Tibial nerve (tissue), 4 donors: ENCODE measurements around the gene TENM4. TPM values are rescaled to one million over a fixed set of nuclear protein-coding genes. Genes with fewer than 3 reads are reported as not detected.

Experiments used
- DNase-seq, 2 donors: peaks; one replicate each; pipeline ENCODE4 v3.0.0-alpha.2; 2019; ENCODE audit warnings: low spot score in 2 of 2
- H3K27ac ChIP-seq, 4 donors: fragments of 200-600 bp; sonication (generic) in 3 of 4; one replicate each; pipeline ENCODE4 v1.5.1; 2017 to 2019; ENCODE audit warnings: mild to moderate bottlenecking in 1 of 4
- H3K27me3 ChIP-seq, 2 donors: fragments of 200-600 bp; sonication (generic) in 1 of 2; one replicate each; pipeline versions ENCODE4 v1.5.1 to v1.6.0; 2017 to 2019
- H3K36me3 ChIP-seq, 3 donors: fragments of 200-600 bp; sonication (generic); one replicate each; pipeline ENCODE4 v1.5.1; 2018 to 2019
- H3K4me1 ChIP-seq, 4 donors: fragments of 200-600 bp; sonication (generic) in 3 of 4; one replicate each; pipeline ENCODE4 v1.5.1; 2017 to 2019
- H3K4me3 ChIP-seq, 4 donors: fragments of 200-600 bp; sonication (generic) in 3 of 4; one replicate each; pipeline ENCODE4 v1.5.1; 2017 to 2019; ENCODE audit warnings: mild to moderate bottlenecking in 1 of 4, moderate library complexity in 1 of 4
- H3K9me3 ChIP-seq, 4 donors: fragments of 200-600 bp; sonication (generic) in 3 of 4; one replicate each; pipeline ENCODE4 v1.5.1; 2017 to 2019
- EP300 ChIP-seq, 2 donors: sonication (generic); formaldehyde crosslinking; IDR thresholded peaks; one replicate each; pipeline ENCODE4 v1.6.1; 2017; ENCODE audit warnings: antibody characterized with exemption in 2 of 2, mild to moderate bottlenecking in 1 of 2
- POLR2A ChIP-seq, 2 donors: fragments of 450-650 bp; IDR thresholded peaks; one replicate each; pipeline ENCODE4 v1.6.1; 2017; ENCODE audit warnings: antibody characterized with exemption in 2 of 2, mild to moderate bottlenecking in 2 of 2, moderate library complexity in 2 of 2
- WGBS, 2 donors: methylation state at CpG; one replicate each; pipeline ENCODE4 v1.1.5; 2018; 5-methylcytosine and 5-hydroxymethylcytosine counted together
- total RNA-seq, 4 donors: library from RNA; depleted of rRNA; stranded (reverse); fragments of >200 nt; gene quantifications; one replicate each; pipeline ENCODE4 v1.1.0, GENCODE V29; 2016
- TF ChIP-seq, protein P1 (sequence below), 5 experiments: fragments of 200-600 bp in 3 of 5; fragments of 450-650 bp in 2 of 5; sonication (generic) in 3 of 5; IDR thresholded peaks; one replicate each; pipeline ENCODE4 v1.5.1; 2016 to 2019; ENCODE audit warnings: antibody characterized with exemption in 5 of 5, mild to moderate bottlenecking in 3 of 5, moderate library complexity in 2 of 5

TENM4 gene
- total RNA-seq, 4 donors from 2014 or later, result 15.3 to 36.3 (median 19.6) TPM

DNA sequence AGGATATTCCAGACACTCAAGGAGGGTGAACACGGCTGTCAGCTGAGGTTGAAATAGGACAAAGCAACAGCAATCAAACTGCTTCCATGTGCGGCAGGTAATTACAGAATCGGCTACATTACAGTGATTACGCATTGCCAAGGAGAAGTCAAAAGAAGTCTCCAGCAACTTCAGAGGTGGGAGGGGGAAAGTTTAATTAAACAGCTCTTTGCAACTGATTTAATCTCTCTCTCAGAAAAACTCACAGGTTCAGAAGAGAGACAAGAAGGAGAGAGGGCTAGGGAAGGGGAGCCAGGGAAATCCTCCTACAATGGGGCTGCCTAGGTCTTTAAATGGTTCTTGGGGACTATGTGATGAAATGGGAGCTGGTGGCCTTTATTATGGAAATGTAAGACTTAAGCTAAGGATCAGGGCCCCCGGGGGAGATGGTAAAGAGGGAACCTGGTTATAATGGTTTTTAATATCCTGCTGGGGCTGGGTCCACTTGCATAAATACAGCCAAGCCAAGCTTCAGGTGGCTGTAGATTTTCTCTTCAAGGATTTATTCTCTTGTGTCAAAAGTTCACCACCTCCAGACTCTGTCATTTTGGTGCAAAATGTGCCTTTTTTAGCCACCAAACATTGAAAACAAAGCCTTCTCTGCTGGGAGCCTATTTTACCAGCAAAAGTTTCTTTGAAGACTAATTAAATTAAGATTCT is 511.5 kb downstream of the TENM4 start:
- DNase-seq, result no peak
- no peaks in the 10 kb centered on the region for H3K4me1 ChIP-seq
- 61 to 63% methylated on average over 5 of the region's 5 CpGs for WGBS, 2 donors
- TF ChIP-seq, protein P1, sequence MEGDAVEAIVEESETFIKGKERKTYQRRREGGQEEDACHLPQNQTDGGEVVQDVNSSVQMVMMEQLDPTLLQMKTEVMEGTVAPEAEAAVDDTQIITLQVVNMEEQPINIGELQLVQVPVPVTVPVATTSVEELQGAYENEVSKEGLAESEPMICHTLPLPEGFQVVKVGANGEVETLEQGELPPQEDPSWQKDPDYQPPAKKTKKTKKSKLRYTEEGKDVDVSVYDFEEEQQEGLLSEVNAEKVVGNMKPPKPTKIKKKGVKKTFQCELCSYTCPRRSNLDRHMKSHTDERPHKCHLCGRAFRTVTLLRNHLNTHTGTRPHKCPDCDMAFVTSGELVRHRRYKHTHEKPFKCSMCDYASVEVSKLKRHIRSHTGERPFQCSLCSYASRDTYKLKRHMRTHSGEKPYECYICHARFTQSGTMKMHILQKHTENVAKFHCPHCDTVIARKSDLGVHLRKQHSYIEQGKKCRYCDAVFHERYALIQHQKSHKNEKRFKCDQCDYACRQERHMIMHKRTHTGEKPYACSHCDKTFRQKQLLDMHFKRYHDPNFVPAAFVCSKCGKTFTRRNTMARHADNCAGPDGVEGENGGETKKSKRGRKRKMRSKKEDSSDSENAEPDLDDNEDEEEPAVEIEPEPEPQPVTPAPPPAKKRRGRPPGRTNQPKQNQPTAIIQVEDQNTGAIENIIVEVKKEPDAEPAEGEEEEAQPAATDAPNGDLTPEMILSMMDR (IDR thresholded peaks at IDR 0.05), result no peak
- TF ChIP-seq EP300 (IDR thresholded peaks at IDR 0.05) (no peak), POLR2A (IDR thresholded peaks at IDR 0.05) (no peak)
- H3K4me3 ChIP-seq, result no peak overlapping the region
- H3K27me3 ChIP-seq, result no peaks in the 10 kb centered on the region
- H3K9me3 ChIP-seq, result no peaks in the 10 kb centered on the region
- H3K27ac ChIP-seq, result no peak overlapping the region
- H3K36me3 ChIP-seq, result no peaks in the 10 kb centered on the region

DNA sequence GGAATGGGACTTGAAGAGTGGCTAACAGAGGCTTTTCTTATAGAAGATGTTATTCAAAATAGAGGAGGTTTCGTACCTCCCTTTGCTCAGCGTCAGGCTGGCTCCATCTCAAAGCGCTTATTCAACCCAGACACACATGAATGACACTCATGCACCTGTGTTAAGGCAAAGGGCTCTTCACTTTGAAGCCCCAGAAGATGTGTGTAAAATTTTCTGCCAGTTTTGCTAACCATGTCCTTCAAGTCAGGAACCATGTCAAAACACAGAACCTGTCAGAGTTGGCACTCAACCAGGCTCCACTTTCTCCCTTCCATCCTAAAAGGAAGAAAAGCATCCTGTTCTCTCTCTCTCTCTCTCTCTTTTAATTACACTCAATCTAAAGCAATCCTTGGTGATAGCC is 513.3 kb downstream of the TENM4 start:
- H3K4me3 ChIP-seq, result no peak overlapping the region
- WGBS, 2 donors, result 73 to 85% methylated on average over 3 of the region's 3 CpGs

DNA sequence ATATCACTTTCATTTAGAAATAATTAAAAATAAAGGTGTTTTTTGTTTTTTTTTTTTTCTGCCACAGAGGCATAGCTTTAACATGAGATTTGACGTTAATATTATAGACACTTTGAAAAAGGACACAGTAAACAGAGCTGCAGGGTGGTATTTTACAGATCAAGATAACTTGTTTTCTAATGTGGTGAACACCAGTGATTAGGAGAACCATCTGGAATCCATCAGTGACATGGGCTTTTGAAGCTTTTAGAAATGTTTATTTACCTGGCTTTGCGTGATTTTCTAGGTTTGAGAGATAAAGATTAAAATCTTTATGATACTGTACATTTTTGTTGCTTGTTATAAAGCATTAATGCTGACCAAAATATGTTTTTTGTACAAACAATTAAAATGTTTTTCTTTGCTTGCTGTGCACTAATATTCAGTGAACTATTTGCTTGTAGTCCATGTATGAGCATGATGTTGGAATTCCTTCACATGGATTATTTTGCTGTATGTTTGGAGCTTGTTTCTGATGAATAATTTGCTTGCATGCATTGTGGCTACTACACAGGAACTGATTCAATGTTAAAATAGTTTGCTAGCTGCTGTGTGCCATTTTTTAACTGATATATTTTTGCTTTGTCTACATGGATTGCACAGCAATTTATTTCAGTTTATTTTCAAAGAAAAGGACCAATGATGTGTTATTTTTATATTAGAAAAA is 514.0 kb downstream of the TENM4 start:
- WGBS, 2 donors, result 61 to 72% methylated on average over 2 of the region's 2 CpGs
- no peaks in the 10 kb centered on the region for H3K4me1 ChIP-seq
- no peak for DNase-seq
- H3K9me3 ChIP-seq, result no peaks in the 10 kb centered on the region
- H3K36me3 ChIP-seq, result no peaks in the 10 kb centered on the region
- H3K27me3 ChIP-seq, result no peaks in the 10 kb centered on the region
- TF ChIP-seq, protein P1 (IDR thresholded peaks at IDR 0.05), result no peak
- TF ChIP-seq POLR2A (IDR thresholded peaks at IDR 0.05), result no peak
- TF ChIP-seq EP300 (IDR thresholded peaks at IDR 0.05), result no peak
- no peak overlapping the region for H3K4me3 ChIP-seq
- H3K27ac ChIP-seq, result no peak overlapping the region

More for the DNA sequence above, 513.3 kb downstream of the TENM4 start:
- H3K4me1 ChIP-seq, result no peaks in the 10 kb centered on the region
- H3K9me3 ChIP-seq, result no peaks in the 10 kb centered on the region
- TF ChIP-seq, protein P1 (IDR thresholded peaks at IDR 0.05), result no peak
- TF ChIP-seq POLR2A (IDR thresholded peaks at IDR 0.05), result no peak
- TF ChIP-seq EP300 (IDR thresholded peaks at IDR 0.05), result no peak
- no peaks in the 10 kb centered on the region for H3K27me3 ChIP-seq
- DNase-seq, result no peak
- no peak overlapping the region for H3K27ac ChIP-seq
- no peaks in the 10 kb centered on the region for H3K36me3 ChIP-seq

DNA sequence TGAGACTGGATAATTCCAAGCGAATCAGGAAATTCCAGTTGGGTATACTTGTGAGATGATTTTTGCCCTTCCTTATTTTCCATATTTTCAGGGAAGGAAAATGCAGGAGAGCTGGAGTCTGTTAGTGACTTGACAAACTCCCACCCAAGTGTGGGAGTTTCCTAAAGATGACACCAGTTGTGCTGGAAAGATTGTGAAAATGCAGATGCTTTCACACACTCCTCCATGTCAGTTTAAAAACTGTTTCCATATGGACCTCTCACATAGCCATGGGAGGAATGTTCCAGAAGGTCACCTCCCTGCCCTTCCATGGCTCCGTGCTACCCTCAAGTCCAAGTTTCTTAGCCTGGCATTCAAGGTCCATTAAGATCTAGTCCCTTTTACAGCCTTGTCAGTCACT is 515.4 kb downstream of the TENM4 start:
- Histone ChIP-seq H3K27ac (no peak overlapping the region), H3K4me3 (no peak overlapping the region), H3K9me3 (no peaks in the 10 kb centered on the region), H3K36me3 (no peaks in the 10 kb centered on the region), H3K27me3 (no peaks in the 10 kb centered on the region), H3K4me1 (no peaks in the 10 kb centered on the region)
- WGBS, 2 donors, result 62 to 78% methylated on average over 2 of the region's 2 CpGs
- no peak for DNase-seq
- TF ChIP-seq, protein P1 (IDR thresholded peaks at IDR 0.05), result no peak
- TF ChIP-seq EP300 (IDR thresholded peaks at IDR 0.05) (no peak), POLR2A (IDR thresholded peaks at IDR 0.05) (no peak)
